ENCODE measurements around the gene APPBP2. TPM values are rescaled to one million over a fixed set of nuclear protein-coding genes. Genes with fewer than 3 reads are reported as not detected.

APPBP2 gene
- total RNA-seq, 1 experiment from 2014 or later = 32.5 TPM

- 0 out of 2 replicates have a peak, but pooled peaks cover 6% of the 10 kb centered on the region for H3K36me3 ChIP-seq (ENCODE audit: low read depth)
Measured at GRCh38 chr17:60442271-60443173, 83.5 kb downstream of the APPBP2 start.

GRCh38 chr17:60439501-60439900 is 86.5 kb downstream of the APPBP2 start:
- ChIA-PET POLR2A (ENCODE audit: unreplicated experiment) (no interaction called here), CTCF (interaction anchor here (0.6 kb wide), 1 partner anchor 213 kb away, joined by 7 read pairs; no protein-coding TSS in a partner anchor)
- H3K79me2 ChIP-seq (ENCODE audit: low read depth) = no peaks in the 10 kb centered on the region
- no TSS peak for BruUV-seq (replicated peaks)
- no peak overlapping the region for H3K4me2 ChIP-seq
- no peak for TF ChIP-seq EZH2 (IDR thresholded peaks at IDR 0.05; ENCODE audit: low read depth)
- no peak for TF ChIP-seq CTCF (conservative IDR thresholded peaks at IDR 0.05)
- H3K9me2 ChIP-seq (ENCODE audit: insufficient read depth) = no peaks in the 10 kb centered on the region
- H3K27me3 ChIP-seq (ENCODE audit: insufficient read depth, low read depth) = no peaks in the 10 kb centered on the region
- no peaks in the 10 kb centered on the region for H3K36me3 ChIP-seq (ENCODE audit: low read depth)
- DNase-seq = no peak
- intact Hi-C loops (cut with micrococcal nuclease; ENCODE audit: unreplicated experiment) = loop anchor here (10.0 kb wide), 1 partner anchor 215 kb away; no protein-coding TSS in a partner anchor
- H3K4me3 ChIP-seq = no peak overlapping the region
- H4K20me1 ChIP-seq (ENCODE audit: insufficient read depth) = no peaks in the 10 kb centered on the region
- peaks cover 4% of the 10 kb centered on the region; the same call in 1 of the 2 replicates for H3F3A ChIP-seq (ENCODE audit: insufficient read depth, low read depth)
- H3K27ac ChIP-seq = no peak overlapping the region
- H3K9me3 ChIP-seq (ENCODE audit: insufficient read depth, low read depth) = no peaks in the 10 kb centered on the region
- no peaks in the 10 kb centered on the region for H3K4me1 ChIP-seq (replicated peaks; ENCODE audit: insufficient read depth)
- no peak overlapping the region for H2AFZ ChIP-seq

More at GRCh38 chr17:60442271-60443173, 83.5 kb downstream of the APPBP2 start:
- TF ChIP-seq CTCF (conservative IDR thresholded peaks at IDR 0.05) (no peak), EZH2 (IDR thresholded peaks at IDR 0.05; ENCODE audit: low read depth) (no peak)
- Histone ChIP-seq H3K9me3 (ENCODE audit: insufficient read depth, low read depth) (no peaks in the 10 kb centered on the region), H2AFZ (no peak overlapping the region), H3K4me2 (no peak overlapping the region), H3K79me2 (ENCODE audit: low read depth) (no peaks in the 10 kb centered on the region), H4K20me1 (ENCODE audit: insufficient read depth) (no peaks in the 10 kb centered on the region), H3K27ac (no peak overlapping the region), H3K4me3 (no peak overlapping the region), H3K4me1 (replicated peaks; ENCODE audit: insufficient read depth) (no peaks in the 10 kb centered on the region), H3K9me2 (ENCODE audit: insufficient read depth) (no peaks in the 10 kb centered on the region), H3K27me3 (ENCODE audit: insufficient read depth, low read depth) (no peaks in the 10 kb centered on the region), H3F3A (ENCODE audit: insufficient read depth, low read depth) (peaks cover 4% of the 10 kb centered on the region; the same call in 1 of the 2 replicates)
- BruUV-seq (replicated peaks) = no TSS peak
- intact Hi-C loops (cut with micrococcal nuclease; ENCODE audit: unreplicated experiment) = no loop called here
- no peak for DNase-seq
- ChIA-PET POLR2A (ENCODE audit: unreplicated experiment) (no interaction called here), CTCF (interaction anchor here (0.8 kb wide), 1 partner anchor 11 kb away, joined by 3 read pairs; no protein-coding TSS in a partner anchor)

- Histone ChIP-seq H3K4me3 (no peak overlapping the region), H3K36me3 (ENCODE audit: low read depth) (no peaks in the 10 kb centered on the region), H3K4me1 (replicated peaks; ENCODE audit: insufficient read depth) (no peaks in the 10 kb centered on the region), H2AFZ (no peak overlapping the region), H3K27ac (no peak overlapping the region), H3K9me3 (ENCODE audit: insufficient read depth, low read depth) (no peaks in the 10 kb centered on the region), H3K27me3 (ENCODE audit: insufficient read depth, low read depth) (no peaks in the 10 kb centered on the region), H3K9me2 (ENCODE audit: insufficient read depth) (no peaks in the 10 kb centered on the region), H3K79me2 (ENCODE audit: low read depth) (no peaks in the 10 kb centered on the region), H3F3A (ENCODE audit: insufficient read depth, low read depth) (no peaks in the 10 kb centered on the region), H4K20me1 (ENCODE audit: insufficient read depth) (no peaks in the 10 kb centered on the region), H3K4me2 (no peak overlapping the region)
- no peak for DNase-seq
- ChIA-PET CTCF (no interaction called here), POLR2A (ENCODE audit: unreplicated experiment) (no interaction called here)
- TF ChIP-seq CTCF (conservative IDR thresholded peaks at IDR 0.05) (no peak), EZH2 (IDR thresholded peaks at IDR 0.05; ENCODE audit: low read depth) (no peak)
- no TSS peak for BruUV-seq (replicated peaks)
- intact Hi-C loops (cut with micrococcal nuclease; ENCODE audit: unreplicated experiment) = loop anchor here (1.0 to 10.0 kb wide), 3 partner anchors 202 to 293 kb away; no protein-coding TSS in a partner anchor
Measured at GRCh38 chr17:60436676-60437075, 89.4 kb downstream of the APPBP2 start.

All from PC-9 (cell line).